HCT116 (cell line): ENCODE measurements around the gene LUZP2. TPM values are rescaled to one million over a fixed set of nuclear protein-coding genes. Genes with fewer than 3 reads are reported as not detected.

Experiments
- ATAC-seq: fragments of 200-7000 bp; cut with Tn5 transposase; 2 replicates; pipeline ENCODE4 v1.9.1; 2020; ENCODE audit warnings: mild to moderate bottlenecking, moderate library complexity
- BruUV-seq: library from RNA; stranded (reverse); fragments of 400-500 nt; replicated peaks from 2 replicates; lab custom pipeline; 2021; lab: Mats Ljungman, UMichigan
- CTCF ChIA-PET: fragments of 300-600 bp; sonication (Branson Sonifier 250); formaldehyde crosslinking; loops from one replicate; lab custom pipeline; 2021; ENCODE audit warnings: antibody characterized with exemption; lab: Charles Lee
- POLR2A ChIA-PET: fragments of 300-600, 350-600 bp; sonication (Branson Sonifier 250); formaldehyde crosslinking; loops from one replicate; lab custom pipeline; 2021; ENCODE audit warnings: antibody characterized with exemption; lab: Charles Lee
- RAD21 ChIA-PET, 2 experiments: fragments of 300-600 bp; sonication (Branson Sonifier 250); formaldehyde crosslinking; loops; one replicate each; lab custom pipeline; 2023; ENCODE audit warnings: low total read pairs in 2 of 2; ENCODE audit not compliant: uncharacterized antibody in 2 of 2, unreplicated experiment in 2 of 2, low non-redundant PET in 1 of 2; lab: Charles Lee
- DNase-seq: peaks from one replicate; pipeline ENCODE4 v3.0.0-alpha.2; 2010; ENCODE audit warnings: low read depth, low spot score
- H2AFZ ChIP-seq: fragments of 200-600 bp; shearing (Covaris generic), sonication (generic); 2 replicates; pipeline ENCODE4 v1.6.1; 2017; ENCODE audit warnings: low read depth, mixed run types, mixed read lengths, antibody characterized with exemption, low read length; ENCODE audit not compliant: poor library complexity, severe bottlenecking
- H3K27ac ChIP-seq: 2 replicates; pipeline ENCODE4 v1.5.1; 2012; ENCODE audit warnings: low read depth, low read length
- H3K27me3 ChIP-seq: fragments of 200-600 bp; sonication (generic); 2 replicates; pipeline ENCODE4 v1.6.1; 2016; ENCODE audit warnings: mixed run types, low read length, mixed read lengths; ENCODE audit not compliant: insufficient read depth
- H3K36me3 ChIP-seq, 2 experiments: fragments of 200-500 bp in 1 of 2; fragments of 200-600 bp in 1 of 2; sonication (Bioruptor generic) in 1 of 2; sonication (generic) in 1 of 2; 2 replicates each; pipeline versions ENCODE4 v1.5.1 to v1.6.1; 2014 to 2016; ENCODE audit warnings: low read length in 2 of 2, inconsistent platforms in 1 of 2, mixed read lengths in 1 of 2, mixed run types in 1 of 2; ENCODE audit not compliant: insufficient read depth in 2 of 2, control insufficient read depth in 1 of 2
- H3K4me1 ChIP-seq, 2 experiments: fragments of 200-600 bp in 1 of 2; sonication (generic) in 1 of 2; 2 replicates each; pipeline versions ENCODE4 v1.5.1 to v1.6.1; 2012 to 2017; ENCODE audit warnings: low read length in 2 of 2, inconsistent platforms in 1 of 2, mild to moderate bottlenecking in 1 of 2, mixed read lengths in 1 of 2, mixed run types in 1 of 2, moderate library complexity in 1 of 2; ENCODE audit not compliant: insufficient read depth in 2 of 2, control insufficient read depth in 1 of 2
- H3K4me2 ChIP-seq: fragments of 200-600 bp; sonication (generic); 2 replicates; pipeline ENCODE4 v1.6.1; 2017; ENCODE audit warnings: mixed run types, low read length, mixed read lengths
- H3K4me3 ChIP-seq, 2 experiments: fragments of 200-600 bp in 1 of 2; sonication (generic) in 1 of 2; replicated peaks in 1 of 2; 2 replicates each; pipeline ENCODE4 v1.5.1; 2011 to 2016; ENCODE audit warnings: low read length in 2 of 2, control low read depth in 1 of 2, low read depth in 1 of 2, mild to moderate bottlenecking in 1 of 2, mixed read lengths in 1 of 2, mixed run types in 1 of 2
- H3K79me2 ChIP-seq: fragments of 200-600 bp; sonication (generic); 2 replicates; pipeline ENCODE4 v1.6.1; 2017; ENCODE audit warnings: mild to moderate bottlenecking, mixed run types, low read length, moderate library complexity, mixed read lengths; ENCODE audit not compliant: insufficient read depth
- H3K9ac ChIP-seq: fragments of 200-600 bp; sonication (generic); 2 replicates; pipeline ENCODE4 v1.6.1; 2016; ENCODE audit warnings: low read length, mixed read lengths
- H3K9me2 ChIP-seq: fragments of 200-600 bp; sonication (generic), shearing (Covaris generic); 2 replicates; pipeline ENCODE4 v1.6.1; 2017; ENCODE audit warnings: mixed run types, mild to moderate bottlenecking, moderate library complexity; ENCODE audit not compliant: insufficient read depth
- H3K9me3 ChIP-seq, 2 experiments: fragments of 200-500 bp in 1 of 2; fragments of 200-600 bp in 1 of 2; sonication (Bioruptor generic) in 1 of 2; sonication (generic) in 1 of 2; 2 replicates each; pipeline ENCODE4 v1.6.1; 2014 to 2017; ENCODE audit warnings: low read length in 2 of 2, mixed read lengths in 2 of 2, inconsistent platforms in 1 of 2, low read depth in 1 of 2, mild to moderate bottlenecking in 1 of 2, mixed run types in 1 of 2, moderate library complexity in 1 of 2; ENCODE audit not compliant: control insufficient read depth in 1 of 2, insufficient read depth in 1 of 2
- H4K20me1 ChIP-seq: fragments of 200-600 bp; sonication (generic), shearing (Covaris generic); 2 replicates; pipeline ENCODE4 v1.6.1; 2017; ENCODE audit warnings: mixed run types, mild to moderate bottlenecking, moderate library complexity; ENCODE audit not compliant: insufficient read depth
- CBX3 ChIP-seq: IDR thresholded peaks from 2 replicates; pipeline ENCODE4 v1.6.1; 2012; ENCODE audit warnings: low read depth
- CEBPB ChIP-seq: IDR thresholded peaks from 2 replicates; pipeline ENCODE4 v1.6.1; 2012; ENCODE audit warnings: low read depth
- EGR1 ChIP-seq: IDR thresholded peaks from 2 replicates; pipeline ENCODE4 v1.6.1; 2012; ENCODE audit warnings: low read depth
- EZH2 ChIP-seq: fragments of 200-600 bp; sonication (generic); IDR thresholded peaks from 2 replicates; pipeline ENCODE4 v1.6.1; 2017; ENCODE audit warnings: antibody characterized with exemption, mixed run types
- EZH2phosphoT487 ChIP-seq: fragments of 200-600 bp; IDR thresholded peaks from 2 replicates; pipeline ENCODE4 v1.6.1; 2018; ENCODE audit warnings: antibody characterized with exemption, borderline replicate concordance
- RAD21 ChIP-seq: IDR thresholded peaks from 2 replicates; pipeline ENCODE4 v1.6.1; 2012; ENCODE audit warnings: low read depth, mild to moderate bottlenecking
- SP1 ChIP-seq: IDR thresholded peaks from 2 replicates; pipeline ENCODE4 v1.6.1; 2012; ENCODE audit warnings: low read depth
- YY1 ChIP-seq: IDR thresholded peaks from 2 replicates; pipeline ENCODE4 v1.6.1; 2011; ENCODE audit warnings: low read length, low read depth, moderate library complexity, mild to moderate bottlenecking; ENCODE audit not compliant: insufficient replicate concordance; ENCODE audit errors: extremely low read depth
- intact Hi-C: fragments of 100-400 bp; cut with micrococcal nuclease; formaldehyde crosslinking; loops from 2 replicates; pipeline ENCODE4 v1.10.0; 2022
- total RNA-seq: library from RNA; stranded (reverse); gene quantifications from one replicate; pipeline ENCODE4 v1.2.1, GENCODE V29; 2021; ENCODE audit not compliant: unreplicated experiment
- TF ChIP-seq, protein P1 (sequence below): IDR thresholded peaks from 2 replicates; pipeline ENCODE4 v1.6.1; 2011; ENCODE audit warnings: mild to moderate bottlenecking, low read length, moderate library complexity; ENCODE audit not compliant: insufficient replicate concordance; ENCODE audit errors: extremely low read depth
- TF ChIP-seq, protein P2 (sequence below), 3 experiments: fragments of 200-600 bp in 1 of 3; sonication (generic) in 1 of 3; IDR thresholded peaks in 2 of 3; conservative IDR thresholded peaks in 1 of 3; 2 replicates each; pipeline ENCODE4 v1.5.1; 2012 to 2017; ENCODE audit warnings: low read depth in 2 of 3, low read length in 2 of 3, antibody characterized with exemption in 1 of 3, borderline replicate concordance in 1 of 3, control low read depth in 1 of 3, mild to moderate bottlenecking in 1 of 3, mixed read lengths in 1 of 3, mixed run types in 1 of 3, moderate library complexity in 1 of 3; ENCODE audit not compliant: insufficient read depth in 1 of 3
- TF ChIP-seq, protein P3 (sequence below): IDR thresholded peaks from 2 replicates; pipeline ENCODE4 v1.6.1; 2012
- TF ChIP-seq, protein P4 (sequence below): IDR thresholded peaks from 2 replicates; pipeline ENCODE4 v1.6.1; 2012; ENCODE audit warnings: low read depth

Gene LUZP2
- total RNA-seq, 1 experiment from 2014 or later: not detected

DNA sequence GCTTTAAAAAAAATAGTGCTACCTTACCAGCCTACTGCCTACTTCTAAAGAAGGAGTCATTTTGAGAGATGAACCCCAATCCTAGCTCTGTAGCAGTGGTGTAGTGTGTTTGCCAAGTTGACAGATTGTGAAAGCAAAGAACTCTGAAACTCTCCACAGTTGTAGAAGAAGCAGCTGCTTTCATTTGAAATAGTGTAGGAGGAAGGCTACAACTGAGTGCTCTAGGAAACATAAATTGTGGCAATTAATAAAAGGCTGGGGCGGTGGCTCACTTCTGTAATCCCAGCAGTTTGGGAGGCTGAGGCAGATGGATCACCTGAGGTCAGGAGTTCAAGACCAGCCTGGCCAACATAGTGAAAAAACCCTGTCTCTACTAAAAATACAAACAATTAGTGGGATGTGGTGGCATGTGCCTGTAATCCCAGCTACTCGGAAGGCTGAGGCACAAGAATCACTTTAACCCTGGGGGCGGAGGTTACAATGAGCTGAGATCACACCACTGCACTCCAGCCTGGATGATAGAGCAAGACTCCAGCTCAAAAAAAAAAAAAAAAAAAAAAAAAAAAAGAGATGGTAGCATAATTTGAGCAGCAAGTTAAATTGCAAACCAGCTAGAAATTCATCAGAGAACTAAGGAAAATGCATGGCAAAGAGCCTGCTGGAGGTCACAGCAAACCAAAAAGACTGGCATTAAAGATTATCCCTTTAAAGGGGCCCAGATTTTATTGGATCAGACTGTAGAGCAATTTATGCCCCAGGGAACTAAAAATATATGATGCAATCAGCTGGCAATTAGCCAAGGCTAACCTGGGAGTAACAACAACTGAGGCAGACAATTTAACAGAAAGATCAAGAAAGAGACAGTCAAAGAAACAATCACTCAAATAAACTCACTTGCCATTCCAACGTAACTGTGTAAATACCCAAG, 112.6 kb downstream of the LUZP2 start:
- H3K79me2 ChIP-seq: no peaks in the 10 kb centered on the region
- no peak overlapping the region for H2AFZ ChIP-seq
- no peak overlapping the region for H3K4me3 ChIP-seq
- H4K20me1 ChIP-seq: no peaks in the 10 kb centered on the region
- CTCF ChIA-PET: no interaction called here
- POLR2A ChIA-PET: no interaction called here
- no peak overlapping the region for H3K9ac ChIP-seq
- no peaks in the 10 kb centered on the region for H3K27me3 ChIP-seq
- no peak overlapping the region for H3K27ac ChIP-seq
- no peaks in the 10 kb centered on the region for H3K9me2 ChIP-seq
- no peak for DNase-seq
- no peaks in the 10 kb centered on the region for H3K36me3 ChIP-seq
- H3K9me3 ChIP-seq: peaks cover 6 to 25% of the 10 kb centered on the region in 2 experiments; a peak in 3 of 4 replicates
- H3K4me1 ChIP-seq: no peaks in the 10 kb centered on the region
- RAD21 ChIA-PET: no interaction called here
- TF ChIP-seq EGR1 (no peak), RAD21 (no peak), CEBPB (no peak), SP1 (no peak), CBX3 (no peak), YY1 (no peak), EZH2 (no peak), EZH2phosphoT487 (no peak)
- TF ChIP-seq, protein P1, sequence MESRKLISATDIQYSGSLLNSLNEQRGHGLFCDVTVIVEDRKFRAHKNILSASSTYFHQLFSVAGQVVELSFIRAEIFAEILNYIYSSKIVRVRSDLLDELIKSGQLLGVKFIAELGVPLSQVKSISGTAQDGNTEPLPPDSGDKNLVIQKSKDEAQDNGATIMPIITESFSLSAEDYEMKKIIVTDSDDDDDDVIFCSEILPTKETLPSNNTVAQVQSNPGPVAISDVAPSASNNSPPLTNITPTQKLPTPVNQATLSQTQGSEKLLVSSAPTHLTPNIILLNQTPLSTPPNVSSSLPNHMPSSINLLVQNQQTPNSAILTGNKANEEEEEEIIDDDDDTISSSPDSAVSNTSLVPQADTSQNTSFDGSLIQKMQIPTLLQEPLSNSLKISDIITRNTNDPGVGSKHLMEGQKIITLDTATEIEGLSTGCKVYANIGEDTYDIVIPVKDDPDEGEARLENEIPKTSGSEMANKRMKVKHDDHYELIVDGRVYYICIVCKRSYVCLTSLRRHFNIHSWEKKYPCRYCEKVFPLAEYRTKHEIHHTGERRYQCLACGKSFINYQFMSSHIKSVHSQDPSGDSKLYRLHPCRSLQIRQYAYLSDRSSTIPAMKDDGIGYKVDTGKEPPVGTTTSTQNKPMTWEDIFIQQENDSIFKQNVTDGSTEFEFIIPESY: no peak
- TF ChIP-seq, protein P2, sequence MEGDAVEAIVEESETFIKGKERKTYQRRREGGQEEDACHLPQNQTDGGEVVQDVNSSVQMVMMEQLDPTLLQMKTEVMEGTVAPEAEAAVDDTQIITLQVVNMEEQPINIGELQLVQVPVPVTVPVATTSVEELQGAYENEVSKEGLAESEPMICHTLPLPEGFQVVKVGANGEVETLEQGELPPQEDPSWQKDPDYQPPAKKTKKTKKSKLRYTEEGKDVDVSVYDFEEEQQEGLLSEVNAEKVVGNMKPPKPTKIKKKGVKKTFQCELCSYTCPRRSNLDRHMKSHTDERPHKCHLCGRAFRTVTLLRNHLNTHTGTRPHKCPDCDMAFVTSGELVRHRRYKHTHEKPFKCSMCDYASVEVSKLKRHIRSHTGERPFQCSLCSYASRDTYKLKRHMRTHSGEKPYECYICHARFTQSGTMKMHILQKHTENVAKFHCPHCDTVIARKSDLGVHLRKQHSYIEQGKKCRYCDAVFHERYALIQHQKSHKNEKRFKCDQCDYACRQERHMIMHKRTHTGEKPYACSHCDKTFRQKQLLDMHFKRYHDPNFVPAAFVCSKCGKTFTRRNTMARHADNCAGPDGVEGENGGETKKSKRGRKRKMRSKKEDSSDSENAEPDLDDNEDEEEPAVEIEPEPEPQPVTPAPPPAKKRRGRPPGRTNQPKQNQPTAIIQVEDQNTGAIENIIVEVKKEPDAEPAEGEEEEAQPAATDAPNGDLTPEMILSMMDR (IDR thresholded peaks at IDR 0.05 in 2 of 3, conservative IDR thresholded peaks at IDR 0.05 in 1 of 3; ENCODE audit: borderline replicate concordance in 1 of 3, insufficient read depth in 1 of 3, low read depth in 2 of 3, low read length in 2 of 3): no peak
- TF ChIP-seq, protein P3, sequence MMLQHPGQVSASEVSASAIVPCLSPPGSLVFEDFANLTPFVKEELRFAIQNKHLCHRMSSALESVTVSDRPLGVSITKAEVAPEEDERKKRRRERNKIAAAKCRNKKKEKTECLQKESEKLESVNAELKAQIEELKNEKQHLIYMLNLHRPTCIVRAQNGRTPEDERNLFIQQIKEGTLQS: no peak
- TF ChIP-seq, protein P4, sequence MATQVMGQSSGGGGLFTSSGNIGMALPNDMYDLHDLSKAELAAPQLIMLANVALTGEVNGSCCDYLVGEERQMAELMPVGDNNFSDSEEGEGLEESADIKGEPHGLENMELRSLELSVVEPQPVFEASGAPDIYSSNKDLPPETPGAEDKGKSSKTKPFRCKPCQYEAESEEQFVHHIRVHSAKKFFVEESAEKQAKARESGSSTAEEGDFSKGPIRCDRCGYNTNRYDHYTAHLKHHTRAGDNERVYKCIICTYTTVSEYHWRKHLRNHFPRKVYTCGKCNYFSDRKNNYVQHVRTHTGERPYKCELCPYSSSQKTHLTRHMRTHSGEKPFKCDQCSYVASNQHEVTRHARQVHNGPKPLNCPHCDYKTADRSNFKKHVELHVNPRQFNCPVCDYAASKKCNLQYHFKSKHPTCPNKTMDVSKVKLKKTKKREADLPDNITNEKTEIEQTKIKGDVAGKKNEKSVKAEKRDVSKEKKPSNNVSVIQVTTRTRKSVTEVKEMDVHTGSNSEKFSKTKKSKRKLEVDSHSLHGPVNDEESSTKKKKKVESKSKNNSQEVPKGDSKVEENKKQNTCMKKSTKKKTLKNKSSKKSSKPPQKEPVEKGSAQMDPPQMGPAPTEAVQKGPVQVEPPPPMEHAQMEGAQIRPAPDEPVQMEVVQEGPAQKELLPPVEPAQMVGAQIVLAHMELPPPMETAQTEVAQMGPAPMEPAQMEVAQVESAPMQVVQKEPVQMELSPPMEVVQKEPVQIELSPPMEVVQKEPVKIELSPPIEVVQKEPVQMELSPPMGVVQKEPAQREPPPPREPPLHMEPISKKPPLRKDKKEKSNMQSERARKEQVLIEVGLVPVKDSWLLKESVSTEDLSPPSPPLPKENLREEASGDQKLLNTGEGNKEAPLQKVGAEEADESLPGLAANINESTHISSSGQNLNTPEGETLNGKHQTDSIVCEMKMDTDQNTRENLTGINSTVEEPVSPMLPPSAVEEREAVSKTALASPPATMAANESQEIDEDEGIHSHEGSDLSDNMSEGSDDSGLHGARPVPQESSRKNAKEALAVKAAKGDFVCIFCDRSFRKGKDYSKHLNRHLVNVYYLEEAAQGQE: no peak
- BruUV-seq: no TSS peak
- no peak overlapping the region for H3K4me2 ChIP-seq
- ATAC-seq: no peak
- intact Hi-C loops: no loop called here
